Cerebellar nuclear complex (tissue), 1 donor: ENCODE measurements around the gene SYT2.
"Not testable (repeated sequence)": the region's sequence is repeated elsewhere in the genome, so short reads cannot be mapped to it uniquely, and the experiment has no call there.

ENCODE experiments used
- DNase-seq, 2 experiments: peaks; one replicate each; lab custom pipeline; 2025; lab: John Stamatoyannopoulos, UW

SYT2 gene

DNA sequence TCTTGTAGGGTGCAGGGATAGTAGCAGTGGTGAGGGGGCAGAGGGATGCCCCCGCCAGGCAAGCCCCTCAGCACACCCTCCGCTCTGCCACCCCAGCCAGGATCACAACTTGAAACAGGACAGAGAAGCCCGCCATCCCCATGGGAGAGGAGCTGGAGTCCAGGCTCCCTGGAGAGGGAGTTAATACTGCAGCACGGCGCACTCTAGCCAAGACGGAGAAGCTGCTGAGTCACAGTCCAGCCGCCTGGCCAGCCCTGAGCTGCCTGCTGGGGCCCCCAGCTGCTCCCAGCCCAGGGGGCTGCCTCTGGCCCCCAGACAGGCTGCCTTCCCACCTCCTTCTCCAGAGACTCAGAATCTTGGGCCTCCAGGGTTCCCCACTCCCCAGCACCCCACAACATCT is 87.2 kb downstream of the SYT2 start:
- no peak for DNase-seq

DNA sequence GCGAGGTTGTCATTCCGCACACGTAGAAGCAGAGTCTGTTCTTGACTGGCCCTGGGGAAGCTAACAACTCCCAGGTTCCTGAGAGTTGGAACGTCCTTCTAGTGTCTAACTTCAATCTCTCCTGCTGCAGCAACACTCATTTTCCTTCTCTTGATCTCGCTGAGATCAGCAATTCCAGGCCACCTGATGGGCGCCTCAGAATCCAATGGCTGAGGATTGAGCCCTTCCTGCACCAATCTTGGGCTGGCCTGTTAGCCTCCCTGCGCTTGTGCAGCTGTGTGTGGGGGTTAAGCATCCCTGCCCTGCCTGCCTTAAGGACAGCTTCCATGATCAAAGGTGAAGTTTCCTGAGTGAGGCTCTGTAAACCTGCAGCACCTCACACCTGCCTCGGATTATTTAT is 87.9 kb downstream of the SYT2 start:
- no peak for DNase-seq

DNA sequence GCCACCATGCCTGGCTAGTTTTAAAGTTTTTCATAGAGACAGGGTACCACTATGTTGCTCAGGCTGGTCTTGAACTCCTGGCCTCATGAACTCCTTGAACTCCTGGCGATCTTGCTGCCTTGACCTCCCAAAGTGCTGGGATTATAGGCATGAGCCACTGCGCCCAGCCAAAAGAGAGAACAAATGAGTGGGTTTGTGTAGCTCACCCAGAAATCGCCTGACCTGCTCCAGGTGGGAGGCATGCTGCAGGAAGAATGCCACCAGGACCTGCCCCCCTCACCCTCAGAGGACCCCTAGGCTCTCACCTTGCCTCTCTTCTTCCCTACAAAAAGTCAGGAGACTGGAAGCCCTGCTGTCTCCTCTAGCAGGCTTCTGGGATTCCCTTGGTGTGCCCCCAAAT is 88.8 kb downstream of the SYT2 start:
- no peak for DNase-seq

DNA sequence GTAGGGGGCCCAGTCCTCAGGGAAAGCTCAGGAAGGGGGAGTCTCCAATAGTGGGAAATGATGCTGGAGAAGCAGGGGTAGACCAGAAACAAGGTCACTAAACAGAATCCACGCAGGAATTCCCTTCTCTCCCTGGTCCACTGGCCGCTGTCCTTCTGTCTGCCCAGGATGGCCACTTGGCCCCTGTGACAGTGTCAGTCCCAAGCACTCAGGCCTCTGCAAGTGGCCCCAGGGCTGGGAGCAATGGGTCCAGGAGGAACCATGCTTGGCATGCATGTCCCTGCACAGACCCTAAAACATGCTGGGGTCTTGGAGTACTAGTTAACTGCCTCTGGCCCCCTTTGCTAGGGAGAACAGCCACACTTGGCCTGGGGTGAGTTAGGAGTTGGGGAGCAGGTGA is 90.2 kb downstream of the SYT2 start:
- not testable (repeated sequence) for DNase-seq

DNA sequence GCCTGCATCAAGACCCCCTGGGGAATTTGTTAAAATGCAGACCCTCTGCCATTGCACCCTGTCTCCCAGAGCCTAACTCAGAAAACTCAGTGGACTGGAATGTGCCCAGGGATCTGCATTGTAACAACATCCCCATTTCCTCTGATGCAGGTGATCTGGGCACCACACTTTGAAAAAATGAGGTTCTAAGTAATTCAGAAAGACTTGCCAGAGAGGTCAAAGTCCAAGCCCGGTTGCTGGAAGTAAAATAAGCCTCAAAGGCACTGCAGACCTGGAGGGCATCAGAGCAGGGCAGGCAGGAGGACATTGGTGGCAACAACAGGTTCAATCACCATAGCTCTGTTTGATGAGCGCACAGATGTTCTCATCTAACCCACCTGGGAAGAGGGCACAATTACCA is 90.7 kb downstream of the SYT2 start:
- DNase-seq, result no peak

DNA sequence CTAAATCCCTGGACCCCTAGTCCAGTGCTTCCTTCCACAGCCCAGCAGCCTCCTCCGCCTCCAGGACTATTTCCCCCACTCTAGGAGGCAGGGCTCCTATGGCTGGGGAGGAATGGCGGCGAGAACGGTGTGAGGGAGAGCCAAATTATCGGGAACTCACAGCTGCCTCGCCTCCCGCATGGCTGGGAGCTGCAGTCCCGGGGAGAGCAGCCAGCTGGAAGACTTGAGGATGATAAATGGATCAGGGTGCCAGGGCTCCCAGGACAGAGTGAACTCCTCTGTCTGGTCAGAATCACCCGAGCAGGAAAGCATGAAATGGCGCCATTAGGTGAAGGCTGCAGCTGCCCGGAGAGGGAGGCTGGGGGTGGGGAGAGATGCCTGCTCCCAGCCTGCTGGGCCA is 91.2 kb downstream of the SYT2 start:
- DNase-seq, result not testable (repeated sequence)

DNA sequence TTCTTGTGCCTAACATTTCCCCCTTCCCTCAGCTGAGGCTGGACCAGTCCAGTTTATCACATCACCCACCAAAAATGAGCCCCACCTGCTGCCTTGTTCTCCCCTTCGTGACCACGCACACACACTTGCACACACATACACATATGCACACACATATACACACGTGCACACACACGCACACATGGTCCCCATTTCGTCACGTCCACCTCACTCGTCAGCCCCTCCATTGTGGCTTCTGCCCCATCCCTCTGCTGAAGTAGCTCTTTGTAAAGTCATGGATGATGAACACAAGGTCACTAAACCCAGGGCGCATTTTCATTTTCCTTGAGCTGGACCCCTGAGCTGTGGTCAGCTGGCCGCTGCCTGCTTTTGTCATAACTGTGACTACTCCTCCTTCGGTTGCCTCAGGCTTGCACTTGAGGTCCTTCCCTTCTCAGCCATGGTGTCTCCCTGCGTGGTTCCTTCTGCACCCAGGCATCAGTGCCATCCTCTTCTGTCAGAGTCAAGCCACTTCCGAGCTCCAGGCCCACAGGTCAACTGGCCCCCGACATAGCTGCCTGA is 93.8 kb downstream of the SYT2 start:
- DNase-seq, result no peak

DNA sequence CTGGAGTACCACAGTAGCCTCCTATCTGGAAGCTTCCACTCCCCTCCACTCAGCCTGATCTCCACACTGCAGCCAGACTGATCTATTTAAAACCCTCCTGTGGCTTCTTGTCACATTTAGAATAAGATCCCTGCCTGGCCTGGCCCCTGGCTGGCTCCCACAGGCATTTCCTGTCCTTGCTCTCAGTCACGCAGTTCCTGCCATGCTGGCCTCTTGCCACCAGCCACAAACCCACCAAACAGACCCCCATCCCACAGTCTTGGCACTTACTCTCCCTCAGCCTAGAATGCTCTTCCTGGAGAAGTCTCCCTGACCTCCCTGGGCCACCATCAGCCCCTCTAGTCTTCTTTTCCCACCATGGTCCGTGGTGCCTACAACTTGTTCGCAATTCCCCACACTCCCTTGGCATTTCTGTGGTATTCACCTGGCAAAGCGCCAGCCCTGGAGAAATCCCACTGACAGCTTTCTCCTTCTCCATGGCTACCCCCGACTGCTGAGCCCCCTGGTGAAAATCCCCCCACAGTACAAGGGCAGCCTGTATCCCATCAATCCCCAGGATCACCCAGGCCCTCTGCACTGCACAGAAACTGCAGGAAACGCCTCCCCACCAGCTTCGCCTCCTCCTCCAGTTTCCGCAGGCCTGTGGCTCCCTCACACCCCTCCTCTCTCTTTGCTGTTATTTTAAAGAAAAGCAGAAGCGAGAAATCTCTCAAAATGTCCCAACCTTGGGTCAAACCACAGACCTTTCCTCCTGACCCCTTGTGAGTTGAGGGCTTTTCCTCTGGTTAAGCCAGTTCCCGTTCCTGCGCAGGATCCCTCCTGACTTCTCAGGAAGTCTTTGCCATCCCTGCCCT is 94.5 kb downstream of the SYT2 start:
- no peak for DNase-seq

DNA sequence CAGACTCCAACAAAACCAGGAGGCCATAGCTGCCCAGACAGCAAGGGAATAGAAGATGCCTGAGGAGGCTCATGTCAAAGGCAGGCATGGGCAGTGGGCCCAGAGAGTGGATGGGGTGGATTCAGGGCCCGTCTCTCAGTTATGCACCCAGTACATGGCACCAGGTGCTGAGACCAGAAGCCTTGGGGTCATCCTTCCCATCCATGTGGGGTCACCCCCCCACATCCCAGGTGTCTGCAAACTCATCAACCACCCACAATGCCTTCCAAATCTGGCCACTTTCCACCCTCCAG is 95.1 kb downstream of the SYT2 start:
- DNase-seq, result not testable (repeated sequence)

DNA sequence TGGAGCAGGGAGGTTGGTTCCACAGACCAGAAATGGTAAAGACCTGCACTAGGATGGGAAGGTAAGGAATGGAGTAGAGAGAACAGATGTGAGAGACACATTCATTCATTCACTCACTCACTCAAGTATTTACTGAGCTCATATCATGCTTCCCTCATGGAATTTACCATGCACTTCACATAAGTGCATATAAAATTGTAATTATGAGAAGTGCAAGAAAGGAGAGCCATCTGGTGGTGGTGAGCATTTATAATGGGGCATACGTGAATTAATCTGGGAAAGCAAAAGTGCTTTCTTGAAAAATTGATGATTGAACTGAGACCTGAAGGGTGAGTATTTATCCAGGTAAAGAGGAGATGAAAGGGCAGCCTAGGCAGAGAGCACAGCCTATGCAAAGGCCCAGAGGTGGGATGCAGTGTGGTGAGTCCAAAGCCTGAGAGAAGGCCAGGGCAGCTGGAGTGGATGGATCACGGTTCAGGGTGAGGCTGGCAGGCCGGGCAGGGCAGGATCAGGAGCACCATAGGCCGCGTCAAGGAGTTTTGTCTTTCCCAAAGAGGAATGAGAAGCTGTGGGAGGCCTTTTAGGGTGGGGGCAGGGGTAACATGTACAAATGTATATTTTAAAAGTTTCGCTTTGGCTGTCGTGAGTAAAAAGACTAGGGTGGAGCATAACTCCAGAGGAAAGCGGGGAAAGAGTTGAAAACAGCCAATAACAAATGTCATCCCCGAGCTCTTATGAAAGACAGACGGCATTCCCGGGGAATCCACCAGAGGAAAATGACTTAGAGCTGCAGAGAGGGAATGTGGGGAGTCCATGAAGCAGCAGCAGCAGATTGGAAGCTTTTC is 95.7 kb downstream of the SYT2 start:
- DNase-seq, result not testable (repeated sequence)

DNA sequence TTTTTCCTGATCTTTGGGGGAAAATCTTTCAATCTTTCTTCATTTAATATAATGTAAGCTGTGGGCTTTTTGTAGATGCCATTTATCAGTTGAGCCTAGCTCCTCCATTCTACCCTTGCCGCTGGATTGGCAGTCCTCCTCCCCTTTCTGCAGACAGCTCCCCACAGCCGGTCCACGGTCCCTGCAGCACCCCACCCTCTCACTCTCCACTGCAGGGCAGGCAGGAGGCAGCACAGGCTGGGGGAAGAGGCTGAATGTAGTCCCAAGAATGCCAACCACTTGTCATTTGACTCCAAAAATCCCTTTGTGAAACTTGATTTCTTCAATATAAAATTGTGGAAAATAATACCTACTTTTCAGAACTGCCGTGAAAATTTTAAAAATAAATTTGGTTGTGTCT is 96.7 kb downstream of the SYT2 start:
- no peak for DNase-seq

DNA sequence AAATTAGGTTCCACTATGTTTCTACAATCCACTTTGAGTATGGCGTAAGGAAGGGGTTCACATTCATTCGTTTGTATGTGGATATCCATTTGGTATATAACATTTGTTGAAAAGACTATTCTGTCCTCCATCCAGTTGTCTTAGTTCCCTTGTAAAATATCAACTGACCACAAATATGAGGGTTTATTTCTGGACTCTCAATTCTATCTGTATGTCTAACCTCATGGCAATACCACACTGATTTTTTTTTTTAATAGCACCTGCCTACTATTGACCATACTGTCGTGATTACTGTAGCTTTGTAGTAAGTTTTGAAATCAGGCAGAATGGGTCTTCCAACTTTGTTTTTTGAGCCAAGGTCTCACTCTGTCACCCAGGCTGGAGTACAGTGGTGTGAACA is 98.2 kb downstream of the SYT2 start:
- DNase-seq, result not testable (repeated sequence)

DNA sequence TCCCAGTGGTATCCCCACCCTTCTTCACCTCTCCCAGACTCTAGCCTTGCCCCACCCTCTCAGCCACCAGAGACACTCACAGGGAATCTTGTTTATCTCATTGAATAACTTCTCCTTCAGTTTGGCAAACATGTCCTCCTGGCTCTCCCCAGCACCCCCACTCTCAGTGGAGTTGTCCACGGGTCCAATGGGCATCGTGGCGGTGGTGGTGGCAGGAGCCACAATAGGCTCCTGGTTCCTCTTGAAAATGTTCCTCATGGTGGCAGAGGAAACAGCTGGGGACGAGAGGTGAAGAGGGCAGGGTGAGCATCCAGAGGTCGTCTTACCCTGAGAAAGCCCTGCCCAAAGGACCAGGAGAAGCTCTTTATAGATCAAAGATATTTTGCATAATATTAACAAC is 104.7 kb downstream of the SYT2 start:
- DNase-seq, result no peak

DNA sequence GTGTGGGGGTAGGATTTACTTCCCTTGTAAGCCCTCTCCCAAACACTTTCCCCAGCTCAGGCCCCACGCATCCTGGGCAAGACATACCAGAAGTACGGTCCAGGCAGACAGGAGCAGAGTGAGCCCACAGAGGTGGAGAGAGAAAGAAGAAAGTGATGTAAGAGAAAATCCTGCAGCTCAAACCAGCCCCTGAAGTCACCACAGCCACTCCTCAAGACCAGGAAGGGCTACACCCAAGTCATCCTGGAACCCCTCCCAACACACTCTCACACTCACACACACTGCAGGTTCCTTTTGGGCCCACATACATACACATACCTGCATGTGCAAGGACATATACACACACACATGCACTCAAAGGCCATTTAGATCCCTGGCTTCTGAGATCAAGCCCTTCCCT is 106.8 kb downstream of the SYT2 start:
- DNase-seq, result no peak

DNA sequence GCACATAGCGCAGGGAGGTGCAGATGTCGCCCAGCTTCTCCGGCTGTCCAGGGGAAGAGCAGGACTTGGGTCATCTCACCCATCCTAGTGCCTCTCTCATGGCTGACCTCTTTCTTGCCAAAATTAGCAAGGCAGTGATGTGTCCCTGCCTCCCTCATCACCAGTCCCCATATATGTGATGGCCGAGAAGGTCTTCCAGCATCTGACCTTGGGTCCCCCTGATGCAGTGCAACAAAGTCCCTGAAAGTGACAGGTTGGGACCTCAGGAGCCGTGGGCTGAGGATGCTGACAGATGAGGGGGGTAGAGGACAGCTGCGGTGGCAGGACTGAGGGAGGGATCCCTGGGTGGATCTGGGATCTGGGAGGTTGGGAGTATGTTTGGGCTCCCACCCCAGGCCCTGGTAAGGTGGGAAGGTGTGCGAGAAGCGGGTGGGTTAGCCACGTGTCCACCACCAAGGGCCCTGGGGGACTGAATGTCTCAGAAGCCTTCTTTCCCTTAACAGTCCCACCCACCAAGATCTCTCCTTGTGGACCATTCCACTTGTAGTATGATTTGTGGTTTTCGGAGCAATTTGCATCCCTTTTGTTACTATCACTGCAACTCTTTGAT is 109.7 kb downstream of the SYT2 start:
- no peak for DNase-seq

DNA sequence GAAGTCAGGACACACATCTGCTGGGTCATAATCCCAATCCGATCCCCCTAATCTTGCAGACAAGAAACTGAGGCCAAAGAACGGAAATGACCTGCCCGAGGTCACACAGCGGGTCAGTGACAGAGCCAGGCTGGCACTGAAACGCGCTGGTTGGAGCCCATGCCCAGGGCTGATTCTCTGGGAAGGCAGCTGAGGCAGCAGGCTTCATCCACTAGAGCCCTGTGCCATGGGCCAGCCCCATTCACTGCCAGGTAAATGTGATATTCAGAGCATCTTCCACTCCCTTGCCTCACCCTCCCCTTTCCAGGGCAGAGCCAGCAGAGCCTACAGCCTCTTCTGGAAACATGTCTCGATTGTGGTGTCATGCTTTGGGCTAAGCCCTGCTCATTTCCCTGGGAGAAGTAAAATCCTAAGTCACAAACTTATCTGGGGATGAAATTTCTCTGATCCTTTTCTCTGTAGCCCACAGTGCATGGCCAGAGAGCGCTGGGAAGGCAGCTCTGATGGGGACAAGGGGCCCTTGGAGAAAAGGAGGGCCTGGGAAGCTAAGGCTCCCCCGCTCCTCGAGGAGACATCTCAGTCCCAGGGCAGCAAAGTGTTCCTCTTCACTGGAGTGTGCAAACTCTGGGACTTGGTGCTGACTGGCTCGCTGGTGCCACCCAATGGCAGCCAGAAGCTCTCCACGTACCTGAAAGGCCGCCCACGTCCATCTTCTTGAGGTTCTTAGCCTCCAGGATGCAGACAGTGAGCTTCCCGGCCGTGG is 110.4 kb downstream of the SYT2 start:
- DNase-seq, result no peak

DNA sequence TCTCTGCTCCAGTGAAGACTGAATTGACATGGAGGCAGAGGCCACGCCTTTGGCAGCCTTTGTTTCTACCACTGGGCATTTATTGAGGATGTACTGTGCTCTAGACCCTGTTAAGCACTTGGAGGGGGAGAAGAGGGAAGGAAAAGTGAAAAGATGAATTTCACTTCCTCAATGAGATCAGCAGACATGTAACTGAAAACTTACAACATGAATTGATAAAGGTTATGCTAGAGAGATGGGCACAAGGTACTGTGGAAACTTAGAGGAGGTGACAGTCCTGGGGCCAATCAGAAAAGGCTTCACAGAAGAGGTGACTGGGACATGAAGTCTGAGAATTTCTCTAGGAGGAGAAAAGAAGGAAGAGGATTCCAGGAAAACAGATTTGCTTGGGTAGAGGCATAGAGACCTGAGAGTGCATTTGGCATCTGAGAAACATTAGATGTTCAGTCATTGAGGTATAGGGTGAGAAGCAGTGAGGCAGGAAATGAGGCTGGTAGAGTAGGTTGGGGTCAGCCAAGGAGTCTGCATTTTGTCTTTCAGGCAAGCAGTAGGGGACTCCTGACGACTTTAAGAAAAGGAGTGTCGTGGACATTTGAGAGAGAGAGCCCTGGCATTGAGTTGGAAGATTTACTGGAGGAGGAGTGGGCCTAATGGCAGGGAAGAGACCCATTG is 113.0 kb downstream of the SYT2 start:
- no peak for DNase-seq

DNA sequence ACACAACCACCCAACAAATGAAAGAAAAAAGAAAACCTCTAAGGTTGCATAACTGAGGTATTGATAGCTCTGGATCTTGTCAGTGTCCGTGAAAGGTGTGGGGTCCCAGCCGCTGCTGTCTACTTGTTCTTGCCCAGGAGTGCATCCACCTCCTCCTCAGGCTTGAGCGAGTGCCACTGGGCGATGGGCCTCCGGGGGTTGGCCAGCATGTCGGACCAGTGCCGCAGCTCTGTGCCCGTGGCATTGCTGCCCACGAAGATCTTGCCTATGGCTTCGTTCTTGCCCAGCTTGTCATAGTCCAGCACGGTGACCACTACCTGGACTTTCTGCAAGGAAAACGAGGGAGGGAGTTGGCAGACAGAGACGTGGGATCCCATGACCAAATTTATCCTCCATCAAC is 113.6 kb downstream of the SYT2 start:
- no peak for DNase-seq

DNA sequence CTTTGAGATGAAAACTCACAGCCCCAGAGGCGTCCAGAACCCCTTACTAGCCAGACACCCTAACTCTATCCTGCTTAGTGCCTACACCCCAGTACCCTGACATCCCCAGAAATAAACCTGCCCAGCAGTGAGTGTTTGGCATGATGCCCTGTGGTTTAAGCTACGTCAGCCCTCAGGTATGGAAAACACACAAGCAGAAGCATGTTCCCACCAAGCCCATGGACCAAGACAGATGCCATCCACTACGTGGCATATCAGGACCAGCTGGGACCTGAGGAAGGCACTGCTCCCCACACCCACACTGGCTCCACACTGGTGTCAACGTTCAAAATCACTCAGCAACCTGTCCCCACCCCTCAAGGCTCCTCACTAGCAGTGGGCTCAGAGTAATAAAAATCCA is 116.4 kb downstream of the SYT2 start:
- no peak for DNase-seq

DNA sequence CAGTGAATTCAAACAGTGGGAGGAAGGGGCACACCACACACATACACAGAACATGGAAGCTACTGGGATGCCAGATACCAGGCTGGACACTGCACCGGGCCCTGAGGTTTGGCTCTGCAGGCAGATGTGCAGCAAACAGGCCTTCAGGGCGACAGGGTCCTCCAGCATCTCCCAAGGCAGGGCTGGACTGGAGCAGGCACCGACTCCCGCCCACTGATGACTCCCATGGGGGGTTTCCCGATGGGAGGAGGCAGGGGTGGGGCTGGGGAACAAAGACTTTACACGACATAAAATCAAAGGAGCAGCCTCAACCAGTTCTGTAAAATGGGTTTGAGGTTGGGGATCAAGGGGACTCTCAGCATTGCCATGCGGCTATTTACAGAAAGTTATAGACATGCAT is 118.1 kb downstream of the SYT2 start:
- no peak for DNase-seq

DNA sequence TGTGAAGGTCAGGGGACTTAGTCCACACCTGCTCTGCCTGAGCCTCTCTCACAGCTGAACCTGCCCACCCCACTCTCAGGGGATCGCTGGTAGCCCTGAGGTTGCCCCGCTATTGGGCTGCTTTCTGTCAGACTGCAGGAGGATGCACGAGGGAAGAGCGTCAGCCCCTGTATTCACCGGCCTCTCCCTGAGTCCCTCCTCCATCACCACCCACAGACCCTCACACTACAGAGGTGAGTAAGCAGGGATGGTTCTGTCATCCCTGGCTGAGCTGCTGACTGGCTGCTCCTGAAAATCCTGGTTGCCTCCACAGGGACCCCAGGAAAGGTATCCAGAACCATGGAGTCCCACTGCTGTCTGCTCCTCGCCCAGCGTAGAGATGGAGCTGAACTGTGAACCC is 118.7 kb downstream of the SYT2 start:
- DNase-seq, result no peak
